Measurements from ENCODE around the gene WNT9B. TPM values are rescaled to one million over a fixed set of nuclear protein-coding genes. Genes with fewer than 3 reads are reported as not detected.

The WNT9B gene
- total and polyA plus RNA-seq, 9 donors = 0.04 to 0.52 (median 0.11) TPM; not detected in 5

DNA sequence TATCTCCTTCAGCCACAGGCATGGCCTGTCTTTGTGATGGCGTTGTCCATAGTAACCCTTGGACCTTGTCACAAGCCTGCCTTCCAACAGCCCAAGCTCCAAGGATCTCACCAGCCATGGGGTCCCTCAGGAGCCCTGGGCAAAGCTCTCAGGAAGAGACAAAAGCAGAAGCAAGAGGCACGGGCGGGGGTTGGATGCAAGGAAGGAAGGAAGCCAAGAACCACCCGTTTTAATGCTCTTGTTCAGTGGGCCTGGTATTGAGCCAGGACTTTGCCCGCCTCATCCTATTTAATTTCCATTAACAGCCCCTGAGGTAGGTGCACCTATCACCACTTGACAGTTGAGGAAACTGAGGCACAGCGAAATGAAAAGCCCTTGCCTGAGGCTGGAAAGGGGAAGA lies 39.3 kb downstream of the WNT9B start:
- H3K9me3 ChIP-seq (replicated peaks; ENCODE audit: control insufficient read depth, low read depth, low read length) = no peaks in the 10 kb centered on the region
- H3K4me1 ChIP-seq (ENCODE audit: control insufficient read depth, insufficient read depth, low read length) = peaks cover 7% of the 10 kb centered on the region
- H3K27ac ChIP-seq (ENCODE audit: low read length) = no peak overlapping the region
- DNase-seq = no peak
- H3K27me3 ChIP-seq (ENCODE audit: control insufficient read depth, insufficient read depth, low read length) = peaks cover 28% of the 10 kb centered on the region
- no peaks in the 10 kb centered on the region for H3K36me3 ChIP-seq (ENCODE audit: control insufficient read depth, insufficient read depth, low read length)
- H3K4me3 ChIP-seq (ENCODE audit: low read length) = no peak overlapping the region
- WGBS (ENCODE audit: insufficient coverage) = no CpG with 5 or more reads among the region's 6 CpGs

- no peak overlapping the region for H3K4me3 ChIP-seq (ENCODE audit: low read length)
- WGBS (ENCODE audit: insufficient coverage) = 76% methylated on average over 3 of the region's 4 CpGs
- no peak overlapping the region for H3K27ac ChIP-seq (ENCODE audit: low read length)
- peaks cover 7% of the 10 kb centered on the region for H3K4me1 ChIP-seq (ENCODE audit: control insufficient read depth, insufficient read depth, low read length)
- no peak for DNase-seq
- H3K36me3 ChIP-seq (ENCODE audit: control insufficient read depth, insufficient read depth, low read length) = no peaks in the 10 kb centered on the region
- H3K9me3 ChIP-seq (replicated peaks; ENCODE audit: control insufficient read depth, low read depth, low read length) = no peaks in the 10 kb centered on the region
- H3K27me3 ChIP-seq (ENCODE audit: control insufficient read depth, insufficient read depth, low read length) = peaks cover 26% of the 10 kb centered on the region
Observed at GRCh38 chr17:46892192-46892703, 40.9 kb downstream of the WNT9B start.

- WGBS (ENCODE audit: insufficient coverage) = 75% methylated on average over 9 of the region's 9 CpGs
- H3K27me3 ChIP-seq (ENCODE audit: control insufficient read depth, insufficient read depth, low read length) = peaks cover 26% of the 10 kb centered on the region
Observed at GRCh38 chr17:46894024-46894423, 42.6 kb downstream of the WNT9B start.

GRCh38 chr17:46894476-46895151 lies 43.2 kb downstream of the WNT9B start:
- H3K4me3 ChIP-seq (ENCODE audit: low read length) = no peak overlapping the region

More at GRCh38 chr17:46894024-46894423, 42.6 kb downstream of the WNT9B start:
- Histone ChIP-seq H3K9me3 (replicated peaks; ENCODE audit: control insufficient read depth, low read depth, low read length) (no peaks in the 10 kb centered on the region), H3K36me3 (ENCODE audit: control insufficient read depth, insufficient read depth, low read length) (no peaks in the 10 kb centered on the region), H3K27ac (ENCODE audit: low read length) (no peak overlapping the region), H3K4me3 (ENCODE audit: low read length) (no peak overlapping the region), H3K4me1 (ENCODE audit: control insufficient read depth, insufficient read depth, low read length) (peaks cover 7% of the 10 kb centered on the region)
- DNase-seq = no peak

GRCh38 chr17:46895171-46895570 lies 43.8 kb downstream of the WNT9B start:
- H3K4me1 ChIP-seq (ENCODE audit: control insufficient read depth, insufficient read depth, low read length) = peaks cover 7% of the 10 kb centered on the region
- H3K36me3 ChIP-seq (ENCODE audit: control insufficient read depth, insufficient read depth, low read length) = no peaks in the 10 kb centered on the region
- H3K27ac ChIP-seq (ENCODE audit: low read length) = no peak overlapping the region
- 69% methylated on average over 5 of the region's 9 CpGs for WGBS (ENCODE audit: insufficient coverage)
- H3K27me3 ChIP-seq (ENCODE audit: control insufficient read depth, insufficient read depth, low read length) = peaks cover 25% of the 10 kb centered on the region
- H3K4me3 ChIP-seq (ENCODE audit: low read length) = no peak overlapping the region
- DNase-seq = peak; percentile 15
- H3K9me3 ChIP-seq (replicated peaks; ENCODE audit: control insufficient read depth, low read depth, low read length) = no peaks in the 10 kb centered on the region

More at GRCh38 chr17:46894476-46895151, 43.2 kb downstream of the WNT9B start:
- WGBS (ENCODE audit: insufficient coverage) = 21% methylated on average over 26 of the region's 29 CpGs
- Histone ChIP-seq H3K27me3 (ENCODE audit: control insufficient read depth, insufficient read depth, low read length) (peaks cover 26% of the 10 kb centered on the region), H3K36me3 (ENCODE audit: control insufficient read depth, insufficient read depth, low read length) (no peaks in the 10 kb centered on the region), H3K9me3 (replicated peaks; ENCODE audit: control insufficient read depth, low read depth, low read length) (no peaks in the 10 kb centered on the region), H3K4me1 (ENCODE audit: control insufficient read depth, insufficient read depth, low read length) (peaks cover 7% of the 10 kb centered on the region), H3K27ac (ENCODE audit: low read length) (no peak overlapping the region)
- DNase-seq = no peak

DNA sequence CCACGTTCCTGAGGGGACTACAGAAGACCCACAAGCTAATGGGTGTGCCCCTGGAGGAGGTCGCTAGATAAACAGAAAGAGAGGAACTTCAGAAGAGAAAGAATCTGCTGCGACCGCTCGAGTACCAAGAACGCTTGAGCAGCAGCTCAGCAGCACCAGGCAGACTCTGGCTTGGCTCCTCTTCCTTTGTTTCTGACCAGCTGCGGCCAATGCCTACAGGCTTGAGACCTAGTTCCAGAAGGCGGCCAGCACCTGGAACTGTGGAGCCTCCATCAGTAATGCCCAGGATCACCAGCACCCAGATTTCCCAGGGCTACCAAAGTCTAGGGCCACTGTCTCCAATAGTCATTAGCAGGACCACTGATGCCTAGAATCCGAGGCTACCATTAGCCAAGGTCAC lies 45.6 kb downstream of the WNT9B start:
- no peak for DNase-seq
- Histone ChIP-seq H3K4me3 (ENCODE audit: low read length) (no peak overlapping the region), H3K4me1 (ENCODE audit: control insufficient read depth, insufficient read depth, low read length) (peaks cover 7% of the 10 kb centered on the region), H3K27me3 (ENCODE audit: control insufficient read depth, insufficient read depth, low read length) (peaks cover 21% of the 10 kb centered on the region), H3K9me3 (replicated peaks; ENCODE audit: control insufficient read depth, low read depth, low read length) (no peaks in the 10 kb centered on the region), H3K27ac (ENCODE audit: low read length) (no peak overlapping the region), H3K36me3 (ENCODE audit: control insufficient read depth, insufficient read depth, low read length) (no peaks in the 10 kb centered on the region)
- 86% methylated on average over 8 of the region's 9 CpGs for WGBS (ENCODE audit: insufficient coverage)

DNA sequence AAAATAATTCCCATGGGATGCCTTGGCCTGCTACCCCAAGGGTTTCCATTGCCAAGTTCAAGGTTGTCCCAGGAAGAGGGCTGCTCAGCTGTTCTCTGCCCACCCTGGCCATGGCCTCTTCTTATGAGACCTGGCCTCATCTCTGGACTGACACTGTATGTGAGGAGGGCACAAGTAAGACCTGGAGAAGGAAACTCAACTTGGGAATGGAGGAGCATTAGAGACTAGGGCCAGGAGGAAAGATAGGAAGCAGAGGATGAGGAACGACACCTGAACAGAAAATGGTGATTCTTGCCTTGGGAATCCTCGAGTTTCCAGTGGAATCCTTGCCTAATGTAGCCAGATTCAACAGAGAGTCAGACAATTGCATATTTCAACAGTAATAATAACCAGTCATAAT lies 47.0 kb downstream of the WNT9B start:
- Histone ChIP-seq H3K4me1 (ENCODE audit: control insufficient read depth, insufficient read depth, low read length) (peaks cover 7% of the 10 kb centered on the region), H3K27ac (ENCODE audit: low read length) (no peak overlapping the region), H3K9me3 (replicated peaks; ENCODE audit: control insufficient read depth, low read depth, low read length) (no peaks in the 10 kb centered on the region), H3K27me3 (ENCODE audit: control insufficient read depth, insufficient read depth, low read length) (peaks cover 21% of the 10 kb centered on the region), H3K4me3 (ENCODE audit: low read length) (no peak overlapping the region), H3K36me3 (ENCODE audit: control insufficient read depth, insufficient read depth, low read length) (no peaks in the 10 kb centered on the region)
- no CpG with 5 or more reads among the region's 2 CpGs for WGBS (ENCODE audit: insufficient coverage)
- DNase-seq = no peak

- Histone ChIP-seq H3K4me1 (ENCODE audit: control insufficient read depth, insufficient read depth, low read length) (peaks cover 7% of the 10 kb centered on the region), H3K27me3 (ENCODE audit: control insufficient read depth, insufficient read depth, low read length) (peaks cover 16% of the 10 kb centered on the region), H3K27ac (ENCODE audit: low read length) (no peak overlapping the region), H3K36me3 (ENCODE audit: control insufficient read depth, insufficient read depth, low read length) (no peaks in the 10 kb centered on the region), H3K9me3 (replicated peaks; ENCODE audit: control insufficient read depth, low read depth, low read length) (no peaks in the 10 kb centered on the region), H3K4me3 (ENCODE audit: low read length) (no peak overlapping the region)
- 100% methylated on average over 2 of the region's 5 CpGs for WGBS (ENCODE audit: insufficient coverage)
- DNase-seq = no peak
Observed at GRCh38 chr17:46898860-46899259, 47.5 kb downstream of the WNT9B start.

DNA sequence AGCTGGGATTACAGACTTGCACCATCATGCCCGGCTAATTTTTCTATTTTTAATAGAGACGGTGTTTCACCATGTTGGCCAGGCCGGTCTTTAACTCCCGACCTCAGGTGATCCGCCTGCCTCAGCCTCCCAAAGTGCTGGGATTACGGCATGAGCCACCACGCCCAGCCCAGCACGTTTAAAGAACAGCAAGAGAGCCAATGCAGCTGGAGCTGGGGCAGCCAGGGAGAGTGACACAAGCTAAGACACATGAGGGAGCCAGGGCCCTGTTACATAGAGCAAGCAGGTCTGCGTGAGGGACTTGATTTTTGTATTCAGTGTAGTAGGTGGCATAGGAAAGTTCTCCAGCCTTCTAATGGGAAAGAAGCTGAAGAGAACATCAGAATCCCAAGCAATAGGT lies 49.9 kb downstream of the WNT9B start:
- H3K4me3 ChIP-seq (ENCODE audit: low read length) = no peak overlapping the region
- no peak overlapping the region for H3K27ac ChIP-seq (ENCODE audit: low read length)
- no peaks in the 10 kb centered on the region for H3K9me3 ChIP-seq (replicated peaks; ENCODE audit: control insufficient read depth, low read depth, low read length)
- no peaks in the 10 kb centered on the region for H3K36me3 ChIP-seq (ENCODE audit: control insufficient read depth, insufficient read depth, low read length)
- H3K4me1 ChIP-seq (ENCODE audit: control insufficient read depth, insufficient read depth, low read length) = no peaks in the 10 kb centered on the region
- peaks cover 3% of the 10 kb centered on the region for H3K27me3 ChIP-seq (ENCODE audit: control insufficient read depth, insufficient read depth, low read length)
- WGBS (ENCODE audit: insufficient coverage) = 65% methylated on average over 8 of the region's 9 CpGs
- DNase-seq = no peak

DNA sequence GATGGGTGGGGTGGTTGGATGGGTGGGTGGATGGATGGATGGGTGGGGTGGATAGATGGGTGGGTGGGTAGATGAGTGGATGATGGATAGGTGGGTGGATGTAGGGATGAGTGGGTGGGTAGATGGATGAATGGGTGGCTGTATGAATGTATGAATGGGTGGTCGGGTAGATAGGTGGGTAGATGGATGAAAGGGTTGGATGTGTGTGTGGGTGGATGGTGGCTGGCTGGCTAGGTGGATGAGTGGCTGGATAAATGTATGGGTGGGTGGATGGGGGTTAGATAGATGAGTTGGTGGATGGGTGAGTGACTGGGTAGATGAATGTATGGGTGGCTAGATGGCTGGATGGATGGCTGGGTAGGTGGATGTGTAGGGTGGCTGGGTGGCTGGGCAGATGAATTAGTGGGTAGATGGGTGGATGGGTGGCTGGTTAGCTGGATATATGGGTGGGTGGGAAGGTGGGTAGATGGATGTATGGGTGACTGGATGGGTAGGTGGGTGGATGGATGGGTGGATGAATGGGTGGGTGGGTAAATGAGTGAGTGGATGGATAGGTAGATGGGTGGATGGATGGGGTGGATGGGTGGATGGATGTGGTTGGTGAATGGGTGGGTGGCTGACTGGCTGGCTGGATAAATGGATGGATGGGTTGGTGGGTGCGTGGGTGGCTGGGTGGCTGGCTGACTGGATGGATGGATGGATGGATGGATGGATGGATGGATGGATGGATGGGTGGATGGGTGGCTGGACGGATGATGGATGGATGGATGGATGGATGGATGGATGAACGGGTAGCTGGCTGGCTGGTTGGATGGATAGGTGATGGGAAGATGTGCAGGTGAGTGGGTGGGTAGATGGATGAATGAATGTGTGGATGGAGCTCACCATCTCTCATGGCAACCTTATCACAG lies 52.6 kb downstream of the WNT9B start:
- no peak for DNase-seq
- WGBS (ENCODE audit: insufficient coverage) = 84% methylated on average over 3 of the region's 4 CpGs
- no peaks in the 10 kb centered on the region for H3K4me1 ChIP-seq (ENCODE audit: control insufficient read depth, insufficient read depth, low read length)
- H3K27me3 ChIP-seq (ENCODE audit: control insufficient read depth, insufficient read depth, low read length) = no peaks in the 10 kb centered on the region
- H3K36me3 ChIP-seq (ENCODE audit: control insufficient read depth, insufficient read depth, low read length) = no peaks in the 10 kb centered on the region
- no peaks in the 10 kb centered on the region for H3K9me3 ChIP-seq (replicated peaks; ENCODE audit: control insufficient read depth, low read depth, low read length)
- no peak overlapping the region for H3K4me3 ChIP-seq (ENCODE audit: low read length)
- no peak overlapping the region for H3K27ac ChIP-seq (ENCODE audit: low read length)
